Inflammatory macrophage (primary cell): Measurements from ENCODE around the gene PIAS1.
A peak's percentile ranks its signal among the peaks of the same experiment; 100 is the strongest.
"Not testable (repeated sequence)": the region's sequence is repeated elsewhere in the genome, so short reads cannot be mapped to it uniquely, and the experiment has no call there.

Experiments used
- DNase-seq, 2 donors: peaks; one replicate each; pipeline ENCODE4 v3.0.0-alpha.2; 2020 to 2022

Gene PIAS1

GRCh38 chr15:68204361-68204760 lies 150.2 kb downstream of the PIAS1 start:
- DNase-seq, result no peak

GRCh38 chr15:68204776-68205557 lies 150.9 kb downstream of the PIAS1 start, which contains the start of gene CALML4:
TSS of gene CALML4 (minus strand) at chr15:68205332. CDS start at chr15:68205247, 85 bp downstream.
- peak; percentile 29 to 50 for DNase-seq

- DNase-seq, result no peak
Observed at GRCh38 chr15:68205558-68205944, 151.4 kb downstream of the PIAS1 start.

GRCh38 chr15:68205954-68206539 lies 151.9 kb downstream of the PIAS1 start:
- DNase-seq, result peak; percentile 91 to 93

- DNase-seq, result no peak
Observed at GRCh38 chr15:68206711-68207151, 152.6 kb downstream of the PIAS1 start.

GRCh38 chr15:68207176-68207935 lies 153.2 kb downstream of the PIAS1 start:
- DNase-seq, result no peak

- no peak for DNase-seq
Observed at GRCh38 chr15:68208136-68208535, 154.0 kb downstream of the PIAS1 start.

GRCh38 chr15:68208636-68209240 lies 154.6 kb downstream of the PIAS1 start:
- no peak for DNase-seq

GRCh38 chr15:68209272-68209671 lies 155.2 kb downstream of the PIAS1 start:
- no peak for DNase-seq

- no peak for DNase-seq
Observed at GRCh38 chr15:68209735-68210408, 155.8 kb downstream of the PIAS1 start.

- DNase-seq, result no peak
Observed at GRCh38 chr15:68210409-68210756, 156.3 kb downstream of the PIAS1 start.

GRCh38 chr15:68210821-68211655 lies 156.9 kb downstream of the PIAS1 start:
- peak; percentile 29 to 34 for DNase-seq

- DNase-seq, result no peak
Observed at GRCh38 chr15:68211656-68212320, 157.7 kb downstream of the PIAS1 start.

GRCh38 chr15:68213491-68213845 lies 159.4 kb downstream of the PIAS1 start:
- not testable (repeated sequence) for DNase-seq

- DNase-seq, result no peak
Observed at GRCh38 chr15:68213991-68214837, 160.1 kb downstream of the PIAS1 start.

- peak; percentile 57 to 60 for DNase-seq
Observed at GRCh38 chr15:68214838-68215254, 160.7 kb downstream of the PIAS1 start.

GRCh38 chr15:68217341-68217740 lies 163.2 kb downstream of the PIAS1 start:
- no peak for DNase-seq

- no peak for DNase-seq
Observed at GRCh38 chr15:68218331-68218730, 164.2 kb downstream of the PIAS1 start.

- DNase-seq, result no peak
Observed at GRCh38 chr15:68218847-68219798, 165.0 kb downstream of the PIAS1 start.
